Middle frontal gyrus (tissue), 1 donor: Measurements from ENCODE around the gene KDSR.

Experiments used
- DNase-seq: peaks from one replicate; pipeline ENCODE4 v3.0.0-alpha.2; 2015; ENCODE audit warnings: low spot score; ENCODE audit errors: extremely low spot score

The KDSR gene, protein sequence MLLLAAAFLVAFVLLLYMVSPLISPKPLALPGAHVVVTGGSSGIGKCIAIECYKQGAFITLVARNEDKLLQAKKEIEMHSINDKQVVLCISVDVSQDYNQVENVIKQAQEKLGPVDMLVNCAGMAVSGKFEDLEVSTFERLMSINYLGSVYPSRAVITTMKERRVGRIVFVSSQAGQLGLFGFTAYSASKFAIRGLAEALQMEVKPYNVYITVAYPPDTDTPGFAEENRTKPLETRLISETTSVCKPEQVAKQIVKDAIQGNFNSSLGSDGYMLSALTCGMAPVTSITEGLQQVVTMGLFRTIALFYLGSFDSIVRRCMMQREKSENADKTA

GRCh38 chr18:63367053-63367953, at the start of gene KDSR:
TSS of gene KDSR (minus strand) at chr18:63367206. CDS start at chr18:63367118, 88 bp downstream.
- DNase-seq = peak; percentile 89

DNA sequence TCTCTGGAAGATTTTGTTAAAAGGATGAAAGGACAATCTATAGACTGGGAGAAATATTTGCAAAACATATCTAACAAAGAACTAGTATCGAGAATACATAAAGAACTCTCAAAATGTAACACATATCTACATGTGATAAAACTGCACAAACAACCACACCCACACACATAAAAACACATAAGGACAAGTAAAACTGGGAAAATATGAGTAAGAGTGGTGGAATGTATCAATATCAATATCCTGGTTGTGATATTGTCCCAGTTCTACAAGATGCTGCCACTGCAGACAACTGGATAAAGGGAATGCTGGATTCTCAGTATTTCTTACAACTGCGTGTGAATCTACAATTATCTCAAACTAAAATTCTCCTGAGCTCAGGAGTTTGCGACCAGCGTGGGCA, 45.9 kb upstream of the KDSR start:
- DNase-seq = no peak

GRCh38 chr18:63410792-63411191, 43.8 kb upstream of the KDSR start:
- DNase-seq = no peak

DNA sequence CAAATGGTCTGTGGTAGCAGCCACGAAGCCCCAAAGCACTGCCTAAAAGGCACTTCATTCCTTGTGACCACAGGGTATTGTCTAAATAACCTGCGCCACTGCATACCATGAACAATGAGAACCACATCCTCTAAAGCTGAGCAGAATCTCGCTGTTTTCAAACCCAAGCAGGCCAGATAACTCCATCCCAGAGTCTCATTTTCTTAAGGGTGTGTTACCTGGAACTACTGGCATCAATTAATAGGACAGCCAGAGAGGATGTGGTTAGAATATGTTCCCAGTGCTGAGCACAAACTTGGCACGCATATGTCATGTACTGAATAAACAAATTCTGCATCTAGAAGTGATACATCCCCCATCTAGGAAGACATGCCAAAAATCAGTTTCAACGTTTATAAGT, 42.3 kb upstream of the KDSR start:
- no peak for DNase-seq

- DNase-seq = no peak
Measured at GRCh38 chr18:63407734-63408133, 40.7 kb upstream of the KDSR start.

DNA sequence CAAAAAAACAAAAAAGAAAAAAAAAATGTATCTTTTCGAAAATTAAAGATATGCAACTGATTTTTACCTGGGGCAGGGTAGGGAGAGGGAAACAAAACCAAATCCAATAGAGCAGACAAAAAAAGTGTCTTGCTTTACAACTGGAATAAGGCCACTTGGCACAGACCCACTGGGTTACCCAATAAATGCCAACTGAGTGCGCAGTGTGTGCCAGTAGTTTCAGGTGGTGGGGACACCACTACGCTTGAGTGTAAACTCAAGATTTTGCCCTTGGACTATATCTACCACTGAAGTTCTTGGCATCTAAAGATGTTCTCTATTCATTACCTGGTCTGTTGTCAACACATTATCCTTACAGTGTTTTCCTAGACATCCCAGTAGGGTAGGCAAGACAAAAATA, 39.0 kb upstream of the KDSR start:
- DNase-seq = no peak

GRCh38 chr18:63402246-63403162, 35.5 kb upstream of the KDSR start:
- DNase-seq = no peak

DNA sequence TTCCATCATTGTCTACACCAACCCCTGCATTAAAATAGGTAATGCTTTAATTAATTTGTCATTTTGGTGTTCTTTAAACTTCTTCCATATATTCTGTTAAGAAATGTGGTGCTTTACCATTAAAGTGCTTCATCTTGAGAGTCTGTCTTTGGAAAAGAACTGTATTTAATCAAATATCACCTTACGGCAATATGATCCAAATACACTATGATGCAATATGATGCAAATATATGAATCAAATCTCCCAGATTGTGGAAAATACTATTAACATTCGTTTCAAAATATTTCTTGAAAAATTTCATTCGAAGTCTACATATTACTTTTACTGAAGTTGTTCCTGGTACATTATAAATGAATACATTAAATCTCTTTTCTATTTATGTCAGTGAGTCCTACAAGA, 32.3 kb upstream of the KDSR start:
- DNase-seq = no peak

- no peak for DNase-seq
Measured at GRCh38 chr18:63397349-63397748, 30.3 kb upstream of the KDSR start.

- DNase-seq = no peak
Measured at GRCh38 chr18:63395503-63395902, 28.5 kb upstream of the KDSR start.

DNA sequence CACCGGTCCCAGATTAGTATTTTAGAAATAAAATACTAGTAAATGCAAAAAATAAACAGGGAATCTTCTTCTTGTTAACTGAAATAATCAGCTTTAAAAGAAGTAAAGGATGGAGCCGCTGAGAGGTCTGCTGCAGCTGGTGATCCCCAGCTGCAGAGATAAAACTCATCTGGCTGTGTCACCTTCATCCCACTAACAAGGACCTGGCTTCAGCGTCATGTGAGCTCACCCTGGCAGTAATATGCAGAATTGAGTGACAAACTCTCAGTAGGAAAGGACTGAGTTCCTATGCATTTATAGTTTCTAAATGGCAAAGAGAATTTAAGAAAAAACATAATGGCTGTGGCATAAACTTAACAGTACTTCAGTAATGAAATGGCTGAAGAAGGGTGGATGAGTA, 27.9 kb upstream of the KDSR start:
- no peak for DNase-seq

DNA sequence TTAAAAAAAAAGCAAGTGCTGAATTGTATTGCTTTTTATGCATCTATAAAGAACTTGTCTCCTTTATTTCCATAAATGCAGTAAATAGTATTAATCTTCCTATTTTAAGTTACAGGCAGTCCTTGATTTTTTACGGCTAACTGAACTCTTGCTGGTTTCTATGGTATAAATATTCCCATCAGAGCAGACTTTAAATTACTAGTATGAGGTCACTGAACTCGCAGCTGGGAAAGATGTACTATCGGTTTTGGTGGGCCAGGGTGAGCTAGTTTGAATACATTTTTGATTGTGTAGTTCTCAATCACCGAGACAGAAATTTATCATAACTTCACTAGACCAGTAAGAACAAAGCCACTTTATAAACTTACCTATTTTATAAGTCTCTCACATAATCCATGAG, 20.9 kb upstream of the KDSR start:
- no peak for DNase-seq

DNA sequence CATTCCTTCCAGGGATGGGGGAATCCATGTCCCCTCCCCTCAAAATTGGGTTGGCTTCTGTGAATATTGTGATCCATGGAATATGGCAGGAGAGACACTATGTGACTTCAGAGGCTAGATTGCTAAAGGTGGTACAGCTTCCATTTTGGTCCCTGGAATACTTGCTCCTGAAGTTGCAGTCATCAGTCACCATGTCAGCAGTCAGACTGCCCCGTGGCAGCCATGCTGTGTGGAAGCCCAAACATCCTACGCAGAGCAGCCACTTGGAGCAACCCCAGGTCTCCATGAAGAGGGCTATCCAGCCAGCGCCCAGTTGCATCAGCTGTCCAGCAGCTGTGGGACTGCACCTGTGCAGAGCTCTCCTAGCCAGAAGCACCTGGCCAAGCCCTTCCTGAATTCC, 15.8 kb upstream of the KDSR start:
- no peak for DNase-seq

- DNase-seq = no peak
Measured at GRCh38 chr18:63379639-63379962, 12.6 kb upstream of the KDSR start.

DNA sequence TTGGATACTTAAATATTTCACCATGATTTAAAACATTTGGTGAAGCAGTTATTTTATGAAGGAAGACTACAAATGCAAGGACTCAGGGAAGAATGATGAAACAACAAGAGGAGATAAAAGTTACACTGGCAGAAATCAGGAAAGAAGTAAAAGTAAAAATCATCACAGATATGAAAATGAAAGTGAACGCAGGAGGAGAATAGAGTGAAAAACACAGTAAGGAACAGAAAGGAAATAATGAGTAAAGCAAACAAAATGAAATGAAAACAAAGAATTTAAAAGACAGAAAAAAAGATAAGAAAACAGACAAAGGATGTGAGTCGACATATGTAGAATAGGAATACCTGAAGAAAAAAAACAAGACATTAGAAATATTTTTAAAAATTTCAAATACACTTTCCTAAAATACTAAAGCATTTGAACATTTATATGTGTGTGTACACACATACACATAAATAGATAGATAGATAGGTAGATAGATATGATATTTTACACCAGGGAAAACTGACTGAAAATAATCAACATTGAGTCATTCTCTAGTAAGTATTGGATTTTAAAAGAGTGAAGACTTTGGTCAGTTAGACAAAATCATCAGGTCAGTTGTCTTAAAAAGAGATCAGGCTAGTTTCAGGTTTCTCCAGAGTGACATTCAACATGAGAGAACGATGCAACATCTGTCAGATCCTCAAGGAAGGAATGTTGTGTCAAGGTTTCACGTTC, 12.1 kb upstream of the KDSR start:
- no peak for DNase-seq

DNA sequence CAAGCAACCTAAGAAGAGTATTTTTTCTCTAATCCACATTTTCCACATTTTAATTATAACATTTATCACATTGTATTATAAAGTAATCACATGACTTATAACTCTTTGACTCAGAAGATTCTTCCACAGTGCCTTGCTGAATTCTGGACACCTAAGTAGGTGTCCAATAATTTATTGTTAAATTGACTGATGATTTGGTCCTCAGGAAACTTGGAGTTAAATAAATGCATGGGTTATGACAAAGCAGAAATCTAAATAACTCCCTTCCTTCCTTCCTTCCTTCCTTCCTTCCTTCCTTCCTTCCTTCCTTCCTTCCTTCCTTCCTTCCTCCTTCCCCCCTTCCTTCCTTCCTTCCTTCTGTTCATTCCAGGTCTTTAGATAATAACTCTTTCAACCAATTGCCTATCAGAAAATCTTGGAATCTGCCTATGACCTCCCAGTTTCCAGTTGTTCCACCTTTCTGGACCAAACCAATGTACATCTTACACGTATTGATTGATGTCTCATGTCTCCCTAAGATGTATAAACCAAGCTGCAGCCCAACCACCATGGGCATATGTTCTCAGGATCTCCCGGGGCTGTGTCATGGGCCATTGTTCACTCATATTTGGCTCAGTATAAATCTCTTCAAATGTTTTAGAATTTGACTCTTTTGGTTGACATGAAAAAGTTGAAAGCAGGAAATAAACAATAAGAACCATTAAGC, 10.4 kb upstream of the KDSR start:
- DNase-seq = no peak

DNA sequence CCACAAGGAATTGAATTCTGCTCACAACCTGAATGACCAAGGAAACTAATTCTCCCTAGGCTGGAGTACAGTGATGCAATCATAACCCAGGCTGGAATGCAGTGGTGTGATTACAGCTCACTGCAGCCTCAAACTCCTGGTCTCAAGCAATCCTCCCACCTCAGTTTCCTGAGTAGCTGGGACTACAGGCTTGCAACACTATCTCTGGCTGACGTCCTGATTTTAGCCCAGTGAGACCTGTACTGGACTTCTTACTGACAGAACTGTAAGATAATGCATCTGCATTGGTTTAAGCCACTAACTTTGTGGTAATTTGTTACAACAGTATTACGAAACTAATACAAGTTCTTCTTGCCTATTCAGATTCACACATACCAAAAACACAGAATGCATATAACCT, 9.5 kb upstream of the KDSR start:
- DNase-seq = no peak

GRCh38 chr18:63374540-63374939, 7.5 kb upstream of the KDSR start:
- DNase-seq = no peak

DNA sequence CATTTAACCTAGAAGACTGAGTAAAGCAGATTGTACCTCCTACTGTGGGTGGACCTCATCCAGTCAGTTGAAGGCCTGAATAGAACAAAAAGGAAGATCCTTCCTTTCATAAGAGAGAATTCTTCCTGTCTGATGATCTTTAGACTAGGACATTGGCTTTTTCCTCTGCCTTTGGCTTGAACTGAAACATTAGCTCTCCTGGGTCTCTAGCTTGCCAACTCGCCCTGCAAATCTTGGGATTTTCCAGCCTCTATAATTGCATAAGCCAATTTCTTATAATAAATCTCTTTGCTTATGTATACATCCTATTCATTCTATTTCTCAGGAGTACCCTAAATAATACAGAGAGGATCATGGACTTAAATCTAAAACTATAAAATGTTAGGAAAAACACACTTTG, 6.2 kb upstream of the KDSR start:
- no peak for DNase-seq

GRCh38 chr18:63368611-63369010, 1.6 kb upstream of the KDSR start:
- no peak for DNase-seq
